ENCODE measurements around the gene TREH.

- TF ChIP-seq, protein P1, sequence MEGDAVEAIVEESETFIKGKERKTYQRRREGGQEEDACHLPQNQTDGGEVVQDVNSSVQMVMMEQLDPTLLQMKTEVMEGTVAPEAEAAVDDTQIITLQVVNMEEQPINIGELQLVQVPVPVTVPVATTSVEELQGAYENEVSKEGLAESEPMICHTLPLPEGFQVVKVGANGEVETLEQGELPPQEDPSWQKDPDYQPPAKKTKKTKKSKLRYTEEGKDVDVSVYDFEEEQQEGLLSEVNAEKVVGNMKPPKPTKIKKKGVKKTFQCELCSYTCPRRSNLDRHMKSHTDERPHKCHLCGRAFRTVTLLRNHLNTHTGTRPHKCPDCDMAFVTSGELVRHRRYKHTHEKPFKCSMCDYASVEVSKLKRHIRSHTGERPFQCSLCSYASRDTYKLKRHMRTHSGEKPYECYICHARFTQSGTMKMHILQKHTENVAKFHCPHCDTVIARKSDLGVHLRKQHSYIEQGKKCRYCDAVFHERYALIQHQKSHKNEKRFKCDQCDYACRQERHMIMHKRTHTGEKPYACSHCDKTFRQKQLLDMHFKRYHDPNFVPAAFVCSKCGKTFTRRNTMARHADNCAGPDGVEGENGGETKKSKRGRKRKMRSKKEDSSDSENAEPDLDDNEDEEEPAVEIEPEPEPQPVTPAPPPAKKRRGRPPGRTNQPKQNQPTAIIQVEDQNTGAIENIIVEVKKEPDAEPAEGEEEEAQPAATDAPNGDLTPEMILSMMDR (IDR thresholded peaks at IDR 0.05; ENCODE audit: poor library complexity, severe bottlenecking): no peak
- TF ChIP-seq EP300 (conservative IDR thresholded peaks at IDR 0.05; ENCODE audit: poor library complexity, severe bottlenecking) (no peak), TAF1 (IDR thresholded peaks at IDR 0.05; ENCODE audit: low read depth) (no peak), SMC3 (conservative IDR thresholded peaks at IDR 0.05; ENCODE audit: poor library complexity) (no peak), EZH2 (IDR thresholded peaks at IDR 0.05; ENCODE audit: borderline replicate concordance, insufficient read depth, low read length, poor library complexity, severe bottlenecking) (no peak)
- TF ChIP-seq, protein P2, sequence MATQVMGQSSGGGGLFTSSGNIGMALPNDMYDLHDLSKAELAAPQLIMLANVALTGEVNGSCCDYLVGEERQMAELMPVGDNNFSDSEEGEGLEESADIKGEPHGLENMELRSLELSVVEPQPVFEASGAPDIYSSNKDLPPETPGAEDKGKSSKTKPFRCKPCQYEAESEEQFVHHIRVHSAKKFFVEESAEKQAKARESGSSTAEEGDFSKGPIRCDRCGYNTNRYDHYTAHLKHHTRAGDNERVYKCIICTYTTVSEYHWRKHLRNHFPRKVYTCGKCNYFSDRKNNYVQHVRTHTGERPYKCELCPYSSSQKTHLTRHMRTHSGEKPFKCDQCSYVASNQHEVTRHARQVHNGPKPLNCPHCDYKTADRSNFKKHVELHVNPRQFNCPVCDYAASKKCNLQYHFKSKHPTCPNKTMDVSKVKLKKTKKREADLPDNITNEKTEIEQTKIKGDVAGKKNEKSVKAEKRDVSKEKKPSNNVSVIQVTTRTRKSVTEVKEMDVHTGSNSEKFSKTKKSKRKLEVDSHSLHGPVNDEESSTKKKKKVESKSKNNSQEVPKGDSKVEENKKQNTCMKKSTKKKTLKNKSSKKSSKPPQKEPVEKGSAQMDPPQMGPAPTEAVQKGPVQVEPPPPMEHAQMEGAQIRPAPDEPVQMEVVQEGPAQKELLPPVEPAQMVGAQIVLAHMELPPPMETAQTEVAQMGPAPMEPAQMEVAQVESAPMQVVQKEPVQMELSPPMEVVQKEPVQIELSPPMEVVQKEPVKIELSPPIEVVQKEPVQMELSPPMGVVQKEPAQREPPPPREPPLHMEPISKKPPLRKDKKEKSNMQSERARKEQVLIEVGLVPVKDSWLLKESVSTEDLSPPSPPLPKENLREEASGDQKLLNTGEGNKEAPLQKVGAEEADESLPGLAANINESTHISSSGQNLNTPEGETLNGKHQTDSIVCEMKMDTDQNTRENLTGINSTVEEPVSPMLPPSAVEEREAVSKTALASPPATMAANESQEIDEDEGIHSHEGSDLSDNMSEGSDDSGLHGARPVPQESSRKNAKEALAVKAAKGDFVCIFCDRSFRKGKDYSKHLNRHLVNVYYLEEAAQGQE (IDR thresholded peaks at IDR 0.05; ENCODE audit: borderline replicate concordance): no peak
These were observed 35.5 kb downstream of the TREH start for GRCh38 chr11:118643995-118644345.
